Measurements from ENCODE around the gene CTR9.

CTR9 gene

DNA sequence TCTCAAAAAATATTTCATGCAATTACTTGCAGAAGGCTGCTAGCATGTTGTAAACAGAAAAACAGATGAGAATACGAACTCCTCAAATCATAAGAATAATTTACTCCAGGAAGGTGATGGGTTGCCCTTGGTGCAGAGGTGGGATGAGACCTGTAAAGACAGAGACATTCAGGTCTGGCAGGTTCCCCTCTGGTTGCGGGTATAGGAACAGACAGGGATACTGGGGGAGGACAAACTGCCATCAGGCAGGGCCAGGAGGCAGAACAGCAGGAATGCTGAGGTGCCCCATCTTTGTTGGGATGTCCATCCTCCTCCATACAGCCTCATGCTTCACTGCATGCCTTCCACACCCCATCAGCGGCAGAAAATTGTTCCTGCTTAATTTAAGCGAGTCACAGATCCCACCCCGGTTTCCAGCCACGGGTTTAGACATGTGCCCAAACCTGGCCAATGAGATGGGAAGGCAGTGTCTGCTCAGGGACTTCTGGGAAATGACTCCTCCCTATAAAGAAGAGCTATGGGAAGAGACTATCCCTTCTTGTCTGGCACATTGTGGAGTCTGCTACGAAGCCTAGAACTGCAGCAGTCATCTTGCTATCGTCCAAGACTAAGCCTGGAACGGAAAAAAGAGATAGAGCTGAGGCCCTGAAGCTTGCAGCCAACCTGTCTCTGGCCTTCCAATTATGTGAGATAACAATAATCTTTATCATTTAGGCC, 34.3 kb upstream of the CTR9 start:
- TF ChIP-seq CTCF (conservative IDR thresholded peaks at IDR 0.05; ENCODE audit: low read length) = no peak
- H3K4me3 ChIP-seq (ENCODE audit: low read length) = no peak overlapping the region
- no peak for DNase-seq (ENCODE audit: low read depth)

GRCh38 chr11:10719616-10720015, 31.4 kb upstream of the CTR9 start:
- no peak overlapping the region for H3K4me3 ChIP-seq (ENCODE audit: low read length)
- DNase-seq (ENCODE audit: low read depth) = no peak
- no peak for TF ChIP-seq CTCF (conservative IDR thresholded peaks at IDR 0.05; ENCODE audit: low read length)

DNA sequence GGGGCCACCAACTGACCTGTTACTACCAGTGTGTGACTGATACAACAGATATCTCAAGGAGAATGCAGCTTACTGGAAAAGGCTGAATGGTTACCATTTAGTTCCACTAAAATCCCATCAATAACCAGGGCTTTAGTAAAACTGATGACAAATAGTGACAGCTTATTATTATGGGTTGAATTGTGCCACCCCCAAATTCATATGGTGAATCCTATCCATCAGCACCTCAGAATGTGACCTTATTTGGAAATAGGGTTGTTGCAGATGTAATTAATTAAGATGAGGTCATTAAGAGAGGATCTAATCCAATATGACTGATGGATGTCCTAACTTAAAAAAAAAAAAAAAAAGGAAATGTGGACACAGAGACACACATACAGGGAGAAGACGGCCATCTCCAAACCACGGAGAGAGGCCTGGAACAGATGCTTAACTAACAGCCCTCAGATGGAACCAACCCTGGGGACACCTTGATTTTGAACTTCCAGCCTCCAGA, 30.1 kb upstream of the CTR9 start:
- H3K4me3 ChIP-seq (ENCODE audit: low read length) = no peak overlapping the region
- DNase-seq (ENCODE audit: low read depth) = no peak
- no peak for TF ChIP-seq CTCF (conservative IDR thresholded peaks at IDR 0.05; ENCODE audit: low read length)

DNA sequence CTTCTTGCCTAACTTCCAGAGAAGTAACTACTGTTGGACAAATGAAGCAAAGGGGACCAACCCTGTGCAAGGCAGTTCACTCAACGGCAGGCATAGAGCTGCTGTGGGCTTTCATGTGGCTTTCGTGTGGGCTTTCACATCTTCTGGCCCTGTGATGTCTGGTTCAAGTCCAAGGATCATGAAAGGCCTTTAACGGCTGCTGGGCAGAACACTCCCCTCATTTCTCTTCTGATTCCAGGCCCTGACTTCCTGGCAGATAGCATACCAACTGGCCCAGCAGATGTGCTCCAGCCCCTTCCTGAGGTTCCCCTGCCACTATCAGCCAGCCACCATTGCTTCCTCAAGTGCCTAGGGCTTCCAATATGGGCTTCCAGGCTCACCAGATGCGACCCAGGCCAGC, 28.7 kb upstream of the CTR9 start:
- DNase-seq (ENCODE audit: low read depth) = no peak
- no peak overlapping the region for H3K4me3 ChIP-seq (ENCODE audit: low read length)
- TF ChIP-seq CTCF (conservative IDR thresholded peaks at IDR 0.05; ENCODE audit: low read length) = no peak

- no peak overlapping the region for H3K4me3 ChIP-seq (ENCODE audit: low read length)
- DNase-seq (ENCODE audit: low read depth) = peak; percentile 86
- TF ChIP-seq CTCF (conservative IDR thresholded peaks at IDR 0.05; ENCODE audit: low read length) = no peak
Observed at GRCh38 chr11:10725114-10725906, 25.7 kb upstream of the CTR9 start.

GRCh38 chr11:10725907-10726253, 25.2 kb upstream of the CTR9 start:
- no peak overlapping the region for H3K4me3 ChIP-seq (ENCODE audit: low read length)
- DNase-seq (ENCODE audit: low read depth) = no peak
- TF ChIP-seq CTCF (conservative IDR thresholded peaks at IDR 0.05; ENCODE audit: low read length) = no peak
